ENCODE results near the gene SERPINB6. TPM values are rescaled to one million over a fixed set of nuclear protein-coding genes. Genes with fewer than 3 reads are reported as not detected.

The SERPINB6 gene
- polyA plus RNA-seq, 1 donor (not counting 4 experiments of a cell fraction or from before 2014, with no cell fraction given) = 66.4 TPM

- TF ChIP-seq CTCF (optimal IDR thresholded peaks at IDR 0.05 in 1 of 3, IDR thresholded peaks at IDR 0.05 in 1 of 3, conservative IDR thresholded peaks at IDR 0.05 in 1 of 3; ENCODE audit: extremely low read depth in 1 of 3, insufficient read depth in 2 of 3, low read length in 3 of 3) (no peak), EZH2 (IDR thresholded peaks at IDR 0.05; ENCODE audit: low read length) (no peak)
- Histone ChIP-seq H3K27me3 (ENCODE audit: control insufficient read depth, extremely low read depth, insufficient read depth, low read length) (no peaks in the 10 kb centered on the region), H3K4me3 (ENCODE audit: control insufficient read depth in 2 of 3, extremely low read depth in 1 of 3, insufficient read depth in 2 of 3, low read depth in 1 of 3, low read length in 3 of 3) (no peak overlapping the region), H3K9ac (ENCODE audit: control insufficient read depth, extremely low read depth, insufficient read depth, low read length) (no peak overlapping the region), H3K36me3 (ENCODE audit: control insufficient read depth in 2 of 2, extremely low read depth in 1 of 2, insufficient read depth in 2 of 2, low read length in 2 of 2) (no peaks in the 10 kb centered on the region), H2AFZ (ENCODE audit: control insufficient read depth, low read length) (no peak overlapping the region), H3K9me3 (ENCODE audit: control insufficient read depth, low read depth, low read length) (no peaks in the 10 kb centered on the region), H3K9me1 (ENCODE audit: control insufficient read depth, extremely low read depth, insufficient read depth, low read length) (no peaks in the 10 kb centered on the region), H4K20me1 (ENCODE audit: control insufficient read depth, extremely low read depth, insufficient read depth, low read length) (no peaks in the 10 kb centered on the region), H3K27ac (ENCODE audit: control insufficient read depth, insufficient read depth, low read length) (no peak overlapping the region), H3K4me2 (ENCODE audit: control insufficient read depth, extremely low read depth, insufficient read depth, low read depth, low read length) (no peak overlapping the region), H3K4me1 (ENCODE audit: control insufficient read depth, extremely low read depth, insufficient read depth, low read length) (peaks cover 22% of the 10 kb centered on the region), H3K79me2 (ENCODE audit: control insufficient read depth, insufficient read depth, low read length) (no peaks in the 10 kb centered on the region)
- dilution Hi-C loops (cut with MboI; ENCODE audit: extremely low pct_ligation_motif_present, low sequenced_read_pairs) = no loop called here
- FAIRE-seq (no peak), DNase-seq (ENCODE audit: low read depth, low spot score) (no peak)
These were observed 8.6 kb upstream of the SERPINB6 start for GRCh38 chr6:2979819-2980464.

- Histone ChIP-seq H2AFZ (ENCODE audit: control insufficient read depth, low read length) (no peak overlapping the region), H3K9me1 (ENCODE audit: control insufficient read depth, extremely low read depth, insufficient read depth, low read length) (no peaks in the 10 kb centered on the region), H3K4me2 (ENCODE audit: control insufficient read depth, extremely low read depth, insufficient read depth, low read depth, low read length) (no peak overlapping the region), H3K9me3 (ENCODE audit: control insufficient read depth, low read depth, low read length) (no peaks in the 10 kb centered on the region), H3K79me2 (ENCODE audit: control insufficient read depth, insufficient read depth, low read length) (no peaks in the 10 kb centered on the region), H3K36me3 (ENCODE audit: control insufficient read depth in 2 of 2, extremely low read depth in 1 of 2, insufficient read depth in 2 of 2, low read length in 2 of 2) (no peaks in the 10 kb centered on the region), H3K9ac (ENCODE audit: control insufficient read depth, extremely low read depth, insufficient read depth, low read length) (no peak overlapping the region), H4K20me1 (ENCODE audit: control insufficient read depth, extremely low read depth, insufficient read depth, low read length) (no peaks in the 10 kb centered on the region), H3K27ac (ENCODE audit: control insufficient read depth, insufficient read depth, low read length) (no peak overlapping the region), H3K27me3 (ENCODE audit: control insufficient read depth, extremely low read depth, insufficient read depth, low read length) (no peaks in the 10 kb centered on the region), H3K4me1 (ENCODE audit: control insufficient read depth, extremely low read depth, insufficient read depth, low read length) (peaks cover 22% of the 10 kb centered on the region), H3K4me3 (ENCODE audit: control insufficient read depth in 2 of 3, extremely low read depth in 1 of 3, insufficient read depth in 2 of 3, low read depth in 1 of 3, low read length in 3 of 3) (no peak overlapping the region)
- dilution Hi-C loops (cut with MboI; ENCODE audit: extremely low pct_ligation_motif_present, low sequenced_read_pairs) = no loop called here
- TF ChIP-seq EZH2 (IDR thresholded peaks at IDR 0.05; ENCODE audit: low read length) (no peak), CTCF (optimal IDR thresholded peaks at IDR 0.05 in 1 of 3, IDR thresholded peaks at IDR 0.05 in 1 of 3, conservative IDR thresholded peaks at IDR 0.05 in 1 of 3; ENCODE audit: extremely low read depth in 1 of 3, insufficient read depth in 2 of 3, low read length in 3 of 3) (no peak)
- FAIRE-seq (no peak), DNase-seq (ENCODE audit: low read depth, low spot score) (no peak)
These were observed 7.6 kb upstream of the SERPINB6 start for GRCh38 chr6:2978923-2979322.
